Kidney epithelial cell (primary cell): Measurements from ENCODE around the gene SLC9A5. TPM values are rescaled to one million over a fixed set of nuclear protein-coding genes. Genes with fewer than 3 reads are reported as not detected.

Experiments used
- DNase-seq: peaks from one replicate; pipeline ENCODE4 v3.0.0-alpha.2; 2010; ENCODE audit warnings: low read depth
- H3K27me3 ChIP-seq: 2 replicates; pipeline ENCODE4 v1.6.0; 2011; ENCODE audit warnings: low read length; ENCODE audit not compliant: control insufficient read depth, insufficient read depth
- H3K36me3 ChIP-seq: 2 replicates; pipeline ENCODE4 v1.5.1; 2011; ENCODE audit warnings: low read length; ENCODE audit not compliant: control insufficient read depth, insufficient read depth
- H3K4me3 ChIP-seq: 2 replicates; pipeline ENCODE4 v1.5.1; 2011; ENCODE audit warnings: low read depth, mild to moderate bottlenecking, control low read depth, low read length
- total RNA-seq: library from RNA; depleted of rRNA; stranded (reverse); fragments of >200 nt; gene quantifications from 2 replicates; pipeline ENCODE4 v1.2.3, GENCODE V29; 2015
- TF ChIP-seq, protein P1 (sequence below): IDR thresholded peaks from 2 replicates; pipeline ENCODE4 v1.5.1; 2011; ENCODE audit warnings: mild to moderate bottlenecking, moderate library complexity, low read length, control low read depth, inconsistent platforms; ENCODE audit not compliant: insufficient read depth, poor library complexity, severe bottlenecking

SLC9A5 gene
- total RNA-seq, 1 donor from 2014 or later: not detected

DNA sequence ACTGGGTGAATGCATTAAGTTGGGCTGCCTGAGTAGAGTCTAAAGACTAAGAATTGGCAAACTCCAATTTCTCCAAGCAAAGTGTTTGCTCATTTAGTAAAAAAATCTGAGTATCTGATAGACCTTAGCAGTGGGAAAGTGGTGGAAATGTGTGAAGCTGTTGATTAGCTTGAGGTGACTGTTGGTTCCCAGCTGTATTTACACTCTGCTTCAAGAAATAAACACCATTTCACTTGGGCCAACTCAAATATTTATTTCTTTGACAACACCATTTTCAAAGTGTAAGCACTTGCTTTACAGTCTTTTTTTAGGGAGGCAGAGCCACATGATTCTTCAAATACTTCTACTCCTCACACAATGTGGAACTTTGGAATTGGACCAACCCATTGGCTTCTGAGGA is 69.1 kb downstream of the SLC9A5 start:
- no peaks in the 10 kb centered on the region for H3K36me3 ChIP-seq
- no peaks in the 10 kb centered on the region for H3K27me3 ChIP-seq
- no peak overlapping the region for H3K4me3 ChIP-seq
- TF ChIP-seq, protein P1, sequence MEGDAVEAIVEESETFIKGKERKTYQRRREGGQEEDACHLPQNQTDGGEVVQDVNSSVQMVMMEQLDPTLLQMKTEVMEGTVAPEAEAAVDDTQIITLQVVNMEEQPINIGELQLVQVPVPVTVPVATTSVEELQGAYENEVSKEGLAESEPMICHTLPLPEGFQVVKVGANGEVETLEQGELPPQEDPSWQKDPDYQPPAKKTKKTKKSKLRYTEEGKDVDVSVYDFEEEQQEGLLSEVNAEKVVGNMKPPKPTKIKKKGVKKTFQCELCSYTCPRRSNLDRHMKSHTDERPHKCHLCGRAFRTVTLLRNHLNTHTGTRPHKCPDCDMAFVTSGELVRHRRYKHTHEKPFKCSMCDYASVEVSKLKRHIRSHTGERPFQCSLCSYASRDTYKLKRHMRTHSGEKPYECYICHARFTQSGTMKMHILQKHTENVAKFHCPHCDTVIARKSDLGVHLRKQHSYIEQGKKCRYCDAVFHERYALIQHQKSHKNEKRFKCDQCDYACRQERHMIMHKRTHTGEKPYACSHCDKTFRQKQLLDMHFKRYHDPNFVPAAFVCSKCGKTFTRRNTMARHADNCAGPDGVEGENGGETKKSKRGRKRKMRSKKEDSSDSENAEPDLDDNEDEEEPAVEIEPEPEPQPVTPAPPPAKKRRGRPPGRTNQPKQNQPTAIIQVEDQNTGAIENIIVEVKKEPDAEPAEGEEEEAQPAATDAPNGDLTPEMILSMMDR: no peak
- DNase-seq: no peak

Other genes starting within 250 kb of the SLC9A5 start
- gene CBFB, start 219.8 kb upstream of the SLC9A5 start, total RNA-seq: 57.4 and 64.5 TPM in 2 replicates
- gene PHAF1, start 139.0 kb upstream of the SLC9A5 start, total RNA-seq: 23.1 and 24.6 TPM in 2 replicates
- 1.5 and 2.4 TPM in 2 replicates for gene B3GNT9, start 98.0 kb upstream of the SLC9A5 start, total RNA-seq
- gene TRADD, start 89.1 kb upstream of the SLC9A5 start, total RNA-seq: 30.0 and 36.3 TPM in 2 replicates
- 6.6 and 9.6 TPM in 2 replicates for gene FBXL8, start 89.0 kb upstream of the SLC9A5 start, total RNA-seq
- gene HSF4, start 84.2 kb upstream of the SLC9A5 start, total RNA-seq: 1.5 and 5.5 TPM in 2 replicates
- gene NOL3, start 78.4 kb upstream of the SLC9A5 start, total RNA-seq: 23.9 and 28.3 TPM in 2 replicates
- 10.8 and 16.0 TPM in 2 replicates for gene MATCAP1, start 65.0 kb upstream of the SLC9A5 start, total RNA-seq
- gene EXOC3L1, start 58.8 kb upstream of the SLC9A5 start, total RNA-seq: 0.21 and 0.25 TPM in 2 replicates
- gene E2F4, start 56.8 kb upstream of the SLC9A5 start, total RNA-seq: 84.9 and 109 TPM in 2 replicates
- 5.2 and 5.9 TPM in 2 replicates for gene ELMO3, start 49.8 kb upstream of the SLC9A5 start, total RNA-seq
- 55.9 and 59.3 TPM in 2 replicates for gene TMEM208, start 21.8 kb upstream of the SLC9A5 start, total RNA-seq
- gene FHOD1, start 1.5 kb upstream of the SLC9A5 start, total RNA-seq: 3.8 and 11.4 TPM in 2 replicates
- gene PLEKHG4, start 30.6 kb downstream of the SLC9A5 start, total RNA-seq: 9.7 and 19.7 TPM in 2 replicates
- 0.08 and 0.21 TPM in 2 replicates for gene KCTD19, start 77.8 kb downstream of the SLC9A5 start, total RNA-seq
- gene LRRC36, start 77.8 kb downstream of the SLC9A5 start, total RNA-seq: 0.41 and 0.54 TPM in 2 replicates
- 0.46 and 1.4 TPM in 2 replicates for gene TPPP3, start 144.5 kb downstream of the SLC9A5 start, total RNA-seq
- gene ZDHHC1, start 167.5 kb downstream of the SLC9A5 start, total RNA-seq: 9.5 and 11.3 TPM in 2 replicates
- gene HSD11B2, start 182.1 kb downstream of the SLC9A5 start, total RNA-seq: 0.96 and 5.8 TPM in 2 replicates
- 157 and 233 TPM in 2 replicates for gene ATP6V0D1, start 232.2 kb downstream of the SLC9A5 start, total RNA-seq
- not detected in 2 replicates for gene AGRP, start 234.6 kb downstream of the SLC9A5 start, total RNA-seq